CD14-positive monocyte (primary cell): ENCODE measurements around the gene REV3L. TPM values are rescaled to one million over a fixed set of nuclear protein-coding genes. Genes with fewer than 3 reads are reported as not detected.

Experiments
- DNase-seq, 3 donors: peaks; one replicate each; pipeline ENCODE4 v3.0.0-alpha.2; 2011 to 2022
- H2AFZ ChIP-seq: 2 replicates; pipeline ENCODE4 v1.6.0; 2012; ENCODE audit warnings: mild to moderate bottlenecking, low read depth, low read length, inconsistent platforms; ENCODE audit not compliant: insufficient read depth, poor library complexity, severe bottlenecking
- H3K27ac ChIP-seq, 2 donors: 1 replicate in 1 of 2; 2 replicates in 1 of 2; pipeline ENCODE4 v1.5.1; 2012 to 2013; ENCODE audit warnings: low read length in 2 of 2, control low read depth in 1 of 2, inconsistent platforms in 1 of 2, low read depth in 1 of 2, mild to moderate bottlenecking in 1 of 2
- H3K27me3 ChIP-seq, 2 donors: one replicate each; pipeline versions ENCODE4 v1.6.0 to v1.6.1; 2011 to 2013; ENCODE audit warnings: low read length in 2 of 2; ENCODE audit not compliant: control insufficient read depth in 2 of 2, insufficient read depth in 2 of 2
- H3K36me3 ChIP-seq, 2 donors: replicated peaks in 1 of 2; 1 replicate in 1 of 2; 2 replicates in 1 of 2; pipeline versions ENCODE4 v1.5.1 to v1.6.1; 2012 to 2013; ENCODE audit warnings: low read length in 2 of 2, control low read depth in 1 of 2, inconsistent platforms in 1 of 2, mild to moderate bottlenecking in 1 of 2; ENCODE audit not compliant: insufficient read depth in 2 of 2, control insufficient read depth in 1 of 2
- H3K4me1 ChIP-seq, 2 donors: 1 replicate in 1 of 2; 2 replicates in 1 of 2; pipeline versions ENCODE4 v1.5.1 to v1.6.1; 2012 to 2013; ENCODE audit warnings: low read length in 2 of 2, control low read depth in 1 of 2, inconsistent platforms in 1 of 2, mild to moderate bottlenecking in 1 of 2, moderate library complexity in 1 of 2; ENCODE audit not compliant: insufficient read depth in 2 of 2, control insufficient read depth in 1 of 2
- H3K4me2 ChIP-seq: replicated peaks from 2 replicates; pipeline ENCODE3; 2012; ENCODE audit warnings: low read length, moderate library complexity, mild to moderate bottlenecking; ENCODE audit not compliant: poor library complexity, severe bottlenecking; ENCODE audit errors: extremely low read depth
- H3K4me3 ChIP-seq, 3 experiments: fragments of 200-600 bp in 1 of 3; sonication (generic) in 1 of 3; replicated peaks in 1 of 3; 1 replicate in 2 of 3; 2 replicates in 1 of 3; pipeline ENCODE4 v1.5.1; 2011 to 2013; ENCODE audit warnings: low read length in 3 of 3, mild to moderate bottlenecking in 3 of 3, control low read depth in 2 of 3, low read depth in 2 of 3, inconsistent platforms in 1 of 3, moderate library complexity in 1 of 3
- H3K79me2 ChIP-seq: 2 replicates; pipeline ENCODE4 v1.6.0; 2012; ENCODE audit warnings: mild to moderate bottlenecking, control low read depth, inconsistent platforms, low read length, moderate library complexity; ENCODE audit not compliant: insufficient read depth
- H3K9ac ChIP-seq: 2 replicates; pipeline ENCODE4 v1.6.0; 2017; ENCODE audit warnings: low read length, mild to moderate bottlenecking; ENCODE audit not compliant: insufficient read depth, poor library complexity, severe bottlenecking
- H3K9me3 ChIP-seq, 2 donors: replicated peaks in 1 of 2; 1 replicate in 1 of 2; 2 replicates in 1 of 2; pipeline versions ENCODE4 v1.5.1 to v1.6.1; 2012 to 2013; ENCODE audit warnings: low read length in 2 of 2, control low read depth in 1 of 2; ENCODE audit not compliant: control insufficient read depth in 1 of 2, insufficient read depth in 1 of 2
- H4K20me1 ChIP-seq: 2 replicates; pipeline ENCODE4 v1.6.0; 2012; ENCODE audit warnings: mild to moderate bottlenecking, low read length, control low read depth, moderate library complexity; ENCODE audit not compliant: insufficient read depth
- H3K27ac Mint-ChIP-seq, 7 donors: one replicate each; pipeline ENCODE4 v1.8.0; 2020; ENCODE audit warnings: mild to moderate bottlenecking in 7 of 7, mixed read lengths in 7 of 7, moderate library complexity in 6 of 7, inconsistent platforms in 2 of 7
- H3K27me3 Mint-ChIP-seq, 3 donors: one replicate each; pipeline ENCODE4 v1.8.0; 2021 to 2022; ENCODE audit warnings: low read depth in 3 of 3, mild to moderate bottlenecking in 3 of 3, mixed read lengths in 3 of 3, moderate library complexity in 3 of 3, inconsistent platforms in 1 of 3
- H3K36me3 Mint-ChIP-seq, 2 donors: one replicate each; pipeline ENCODE4 v1.8.0; 2020; ENCODE audit warnings: mixed read lengths in 2 of 2, inconsistent platforms in 1 of 2, mild to moderate bottlenecking in 1 of 2
- H3K4me1 Mint-ChIP-seq: one replicate; pipeline ENCODE4 v1.8.0; 2020; ENCODE audit warnings: mild to moderate bottlenecking, mixed read lengths
- H3K4me3 Mint-ChIP-seq, 2 donors: one replicate each; pipeline ENCODE4 v1.8.0; 2020; ENCODE audit warnings: mild to moderate bottlenecking in 2 of 2, mixed read lengths in 2 of 2, moderate library complexity in 1 of 2
- H3K9me3 Mint-ChIP-seq, 7 donors: one replicate each; pipeline ENCODE4 v1.8.0; 2020 to 2022; ENCODE audit warnings: mixed read lengths in 7 of 7, mild to moderate bottlenecking in 6 of 7, moderate library complexity in 6 of 7, inconsistent platforms in 2 of 7
- WGBS: methylation state at CpG from one replicate; pipeline ENCODE4 v1.1.5; 2013; ENCODE audit warnings: missing lambda C conversion rate; ENCODE audit not compliant: insufficient coverage; 5-methylcytosine and 5-hydroxymethylcytosine counted together
- intact Hi-C, 2 donors: fragments of 100-400 bp; cut with micrococcal nuclease; formaldehyde crosslinking; loops; one replicate each; pipeline versions ENCODE4 v1.15.0 to v1.15.1; 2023
- polyA plus RNA-seq, 3 donors: library from polyadenylated mRNA; depleted of rRNA in 1 of 3; unstranded in 2 of 3; stranded (reverse) in 1 of 3; fragments of 300-500 nt in 2 of 3; fragments of >200 nt in 1 of 3; fragmentation: Illumina TruSeq in 2 of 3; gene quantifications; 1 replicate in 2 of 3; 2 replicates in 1 of 3; pipeline ENCODE4 v1.2.3, GENCODE V29; 2012 to 2021
- TF ChIP-seq, protein P1 (sequence below): fragments of 200-600 bp; IDR thresholded peaks from one replicate; pipeline ENCODE4 v1.8.0; 2022; ENCODE audit warnings: antibody characterized with exemption, mild to moderate bottlenecking

REV3L gene
- polyA plus RNA-seq, 3 donors, result 3.4 to 5.7 (median 4.9) TPM

DNA sequence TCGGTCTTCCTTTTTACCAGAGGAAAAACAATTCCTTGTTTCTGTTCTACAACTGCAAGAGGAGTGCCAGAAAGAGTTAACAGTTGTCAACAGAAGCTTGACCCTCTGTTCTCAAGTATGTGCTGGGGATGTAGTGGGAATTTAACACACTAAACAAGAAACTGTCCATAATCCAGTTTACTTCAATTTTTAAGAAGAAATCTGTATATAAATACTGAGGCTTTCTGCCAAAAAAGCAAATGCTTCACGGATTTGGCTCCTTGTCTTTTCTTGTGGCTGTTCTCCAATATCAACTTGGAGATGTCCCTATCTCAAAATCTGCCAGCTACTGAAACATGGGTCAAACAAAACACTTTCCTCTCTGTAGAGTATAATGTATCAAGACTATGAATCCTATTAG lies 26.8 kb downstream of the REV3L start:
- Histone ChIP-seq H3K27me3 (no peaks in the 10 kb centered on the region), H3K79me2 (peaks cover 14% of the 10 kb centered on the region), H3K9me3 (peaks cover 0 to 10% of the 10 kb centered on the region in 2 donors), H2AFZ (no peak overlapping the region), H3K4me3 (no peak overlapping the region), H3K9ac (no peak overlapping the region), H3K27ac (no peak overlapping the region), H3K4me1 (no peaks in the 10 kb centered on the region), H3K36me3 (peaks cover 0 to 15% of the 10 kb centered on the region in 2 donors), H4K20me1 (no peaks in the 10 kb centered on the region), H3K4me2 (no peak overlapping the region)
- Mint-ChIP-seq H3K4me3 (no peak overlapping the region), H3K9me3 (peaks cover 9 to 23% (median 18%) of the 10 kb centered on the region in 7 donors), H3K27me3 (no peaks in the 10 kb centered on the region), H3K36me3 (peaks cover 22 to 32% of the 10 kb centered on the region in 2 donors), H3K4me1 (no peaks in the 10 kb centered on the region), H3K27ac (no peak overlapping the region)
- TF ChIP-seq, protein P1, sequence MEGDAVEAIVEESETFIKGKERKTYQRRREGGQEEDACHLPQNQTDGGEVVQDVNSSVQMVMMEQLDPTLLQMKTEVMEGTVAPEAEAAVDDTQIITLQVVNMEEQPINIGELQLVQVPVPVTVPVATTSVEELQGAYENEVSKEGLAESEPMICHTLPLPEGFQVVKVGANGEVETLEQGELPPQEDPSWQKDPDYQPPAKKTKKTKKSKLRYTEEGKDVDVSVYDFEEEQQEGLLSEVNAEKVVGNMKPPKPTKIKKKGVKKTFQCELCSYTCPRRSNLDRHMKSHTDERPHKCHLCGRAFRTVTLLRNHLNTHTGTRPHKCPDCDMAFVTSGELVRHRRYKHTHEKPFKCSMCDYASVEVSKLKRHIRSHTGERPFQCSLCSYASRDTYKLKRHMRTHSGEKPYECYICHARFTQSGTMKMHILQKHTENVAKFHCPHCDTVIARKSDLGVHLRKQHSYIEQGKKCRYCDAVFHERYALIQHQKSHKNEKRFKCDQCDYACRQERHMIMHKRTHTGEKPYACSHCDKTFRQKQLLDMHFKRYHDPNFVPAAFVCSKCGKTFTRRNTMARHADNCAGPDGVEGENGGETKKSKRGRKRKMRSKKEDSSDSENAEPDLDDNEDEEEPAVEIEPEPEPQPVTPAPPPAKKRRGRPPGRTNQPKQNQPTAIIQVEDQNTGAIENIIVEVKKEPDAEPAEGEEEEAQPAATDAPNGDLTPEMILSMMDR, result no peak
- no CpG with 5 or more reads among the region's 2 CpGs for WGBS
- intact Hi-C loops, result no loop called here
- DNase-seq, result no peak

DNA sequence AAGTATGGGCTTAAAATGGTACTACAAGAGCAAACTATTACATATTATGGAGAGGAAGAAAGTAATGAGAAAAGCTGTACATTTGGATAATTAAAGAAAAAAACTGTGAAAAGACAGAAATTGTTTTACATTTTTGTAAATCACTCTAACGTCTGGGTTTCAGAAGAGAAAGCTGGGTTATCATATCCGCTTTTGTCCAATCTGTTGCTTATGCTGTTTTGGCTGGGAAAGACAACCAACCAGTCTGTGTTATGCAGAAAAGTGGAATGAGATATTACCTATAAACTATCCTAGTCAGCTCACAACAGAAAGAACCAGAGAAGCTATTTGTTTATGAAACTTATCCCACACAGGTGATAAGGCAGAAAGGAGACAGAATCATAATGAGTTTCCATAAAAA lies 32.4 kb downstream of the REV3L start:
- Histone ChIP-seq H3K27me3 (no peaks in the 10 kb centered on the region), H3K9me3 (no peaks in the 10 kb centered on the region), H3K4me3 (no peak overlapping the region), H3K9ac (no peak overlapping the region), H4K20me1 (no peaks in the 10 kb centered on the region), H3K36me3 (no peaks in the 10 kb centered on the region), H3K27ac (no peak overlapping the region), H3K4me2 (no peak overlapping the region), H3K79me2 (no peaks in the 10 kb centered on the region), H3K4me1 (peaks cover 3 to 5% of the 10 kb centered on the region in 2 donors), H2AFZ (no peak overlapping the region)
- no peak for DNase-seq
- no peak overlapping the region for H3K27ac Mint-ChIP-seq
- no peaks in the 10 kb centered on the region for H3K27me3 Mint-ChIP-seq
- TF ChIP-seq, protein P1, result no peak
- no CpG with 5 or more reads among the region's 2 CpGs for WGBS
- peaks cover 0 to 8% of the 10 kb centered on the region in 2 donors for H3K36me3 Mint-ChIP-seq
- intact Hi-C loops, result no loop called here
- H3K9me3 Mint-ChIP-seq, result no peaks in the 10 kb centered on the region
- H3K4me1 Mint-ChIP-seq, result peaks cover 9% of the 10 kb centered on the region
- no peak overlapping the region for H3K4me3 Mint-ChIP-seq
